GM18498 (cell line): ENCODE results near the gene GM2A.
"Not testable (repeated sequence)": the region's sequence is repeated elsewhere in the genome, so short reads cannot be mapped to it uniquely, and the experiment has no call there.

Experiments used
- ATAC-seq: cut with Tn5 transposase; IDR thresholded peaks from one replicate; pipeline ENCODE4 v1.9.1; 2021; ENCODE audit warnings: mild to moderate bottlenecking, moderate library complexity; ENCODE audit not compliant: unreplicated experiment

GM2A gene

GRCh38 chr5:151284392-151284967, 31.5 kb downstream of the GM2A start:
- ATAC-seq = no peak

GRCh38 chr5:151285683-151286082, 32.7 kb downstream of the GM2A start:
- no peak for ATAC-seq

GRCh38 chr5:151286246-151286645, 33.3 kb downstream of the GM2A start:
- ATAC-seq = no peak

- no peak for ATAC-seq
These were observed 35.2 kb downstream of the GM2A start for GRCh38 chr5:151288180-151288579.

- ATAC-seq = no peak
These were observed 40.6 kb downstream of the GM2A start for GRCh38 chr5:151293624-151294023.

GRCh38 chr5:151295138-151295537, 42.2 kb downstream of the GM2A start:
- ATAC-seq = no peak

- ATAC-seq = no peak
These were observed 42.9 kb downstream of the GM2A start for GRCh38 chr5:151295791-151296477.

GRCh38 chr5:151296478-151296830, 43.5 kb downstream of the GM2A start:
- ATAC-seq = no peak

GRCh38 chr5:151296974-151297373, 44.0 kb downstream of the GM2A start:
- ATAC-seq = no peak

GRCh38 chr5:151298063-151298855, 45.3 kb downstream of the GM2A start:
- ATAC-seq = no peak

GRCh38 chr5:151303666-151304065, 50.7 kb downstream of the GM2A start, which contains the start of gene SLC36A3:
Gene SLC36A3 (minus strand): TSS chr5:151303766. CDS start chr5:151303354, 412 bp downstream.
- ATAC-seq = no peak

- not testable (repeated sequence) for ATAC-seq
These were observed 56.3 kb downstream of the GM2A start for GRCh38 chr5:151309266-151309665.

GRCh38 chr5:151309821-151310220, 56.8 kb downstream of the GM2A start:
- ATAC-seq = not testable (repeated sequence)

GRCh38 chr5:151310932-151311331, 57.9 kb downstream of the GM2A start:
- no peak for ATAC-seq

- no peak for ATAC-seq
These were observed 59.9 kb downstream of the GM2A start for GRCh38 chr5:151312756-151313324.

GRCh38 chr5:151313357-151313756, 60.4 kb downstream of the GM2A start:
- no peak for ATAC-seq

GRCh38 chr5:151315998-151316597, 63.1 kb downstream of the GM2A start:
- ATAC-seq = peak; percentile 87

- no peak for ATAC-seq
These were observed 64.9 kb downstream of the GM2A start for GRCh38 chr5:151317871-151318270.

- ATAC-seq = peak; percentile 68
These were observed 66.1 kb downstream of the GM2A start for GRCh38 chr5:151318850-151319732.
